KBM-7 (cell line): ENCODE measurements around the gene ATP10A.
"Not testable (repeated sequence)": the region's sequence is repeated elsewhere in the genome, so short reads cannot be mapped to it uniquely, and the experiment has no call there.

Experiments used
- DNase-seq: peaks from one replicate; pipeline ENCODE4 v3.0.0-alpha.2; 2015
- in situ Hi-C: fragments of 300-500 bp; cut with MboI; formaldehyde crosslinking; loops from 2 replicates; pipeline ENCODE4 v1.14.3; 2020; ENCODE audit warnings: low sequenced_read_pairs, low pct_unique_long_range_greater_than_20kb, mixed read lengths

The ATP10A gene

GRCh38 chr15:25661898-25662297 is 201.2 kb downstream of the ATP10A start:
- DNase-seq: no peak
- in situ Hi-C loops: no loop called here

GRCh38 chr15:25659251-25659650 is 203.9 kb downstream of the ATP10A start:
- no peak for DNase-seq
- in situ Hi-C loops: no loop called here

GRCh38 chr15:25658560-25658959 is 204.6 kb downstream of the ATP10A start:
- no peak for DNase-seq
- in situ Hi-C loops: no loop called here

- in situ Hi-C loops: no loop called here
- no peak for DNase-seq
Measured at GRCh38 chr15:25655207-25655948, 207.7 kb downstream of the ATP10A start.

GRCh38 chr15:25653371-25653770 is 209.8 kb downstream of the ATP10A start:
- DNase-seq: no peak
- in situ Hi-C loops: no loop called here

GRCh38 chr15:25652704-25653103 is 210.4 kb downstream of the ATP10A start:
- in situ Hi-C loops: no loop called here
- no peak for DNase-seq

- in situ Hi-C loops: no loop called here
- no peak for DNase-seq
Measured at GRCh38 chr15:25649390-25649789, 213.7 kb downstream of the ATP10A start.

- in situ Hi-C loops: no loop called here
- no peak for DNase-seq
Measured at GRCh38 chr15:25643120-25643519, 220.0 kb downstream of the ATP10A start.

GRCh38 chr15:25641762-25642161 is 221.4 kb downstream of the ATP10A start:
- no peak for DNase-seq
- in situ Hi-C loops: no loop called here

- in situ Hi-C loops: no loop called here
Measured at GRCh38 chr15:25641361-25641760, 221.8 kb downstream of the ATP10A start.

GRCh38 chr15:25640959-25641358 is 222.2 kb downstream of the ATP10A start:
- DNase-seq, in situ Hi-C loops: not testable (repeated sequence)

More at GRCh38 chr15:25641361-25641760, 221.8 kb downstream of the ATP10A start:
- DNase-seq: no peak

GRCh38 chr15:25640381-25640780 is 222.7 kb downstream of the ATP10A start:
- no peak for DNase-seq
- in situ Hi-C loops: no loop called here

- in situ Hi-C loops, DNase-seq: not testable (repeated sequence)
Measured at GRCh38 chr15:25636486-25636885, 226.6 kb downstream of the ATP10A start.

- no peak for DNase-seq
- in situ Hi-C loops: no loop called here
Measured at GRCh38 chr15:25635191-25635590, 227.9 kb downstream of the ATP10A start.

- DNase-seq: no peak
- in situ Hi-C loops: no loop called here
Measured at GRCh38 chr15:25633862-25634261, 229.3 kb downstream of the ATP10A start.

- in situ Hi-C loops: no loop called here
- no peak for DNase-seq
Measured at GRCh38 chr15:25631971-25632370, 231.2 kb downstream of the ATP10A start.
